Midbrain (tissue), 1 donor: ENCODE data around the gene CPNE5.
"Not testable (repeated sequence)": the region's sequence is repeated elsewhere in the genome, so short reads cannot be mapped to it uniquely, and the experiment has no call there.

ENCODE experiments used
- DNase-seq: peaks from one replicate; lab custom pipeline; 2025; lab: John Stamatoyannopoulos, UW

CPNE5 gene

GRCh38 chr6:36723992-36724391, 115.3 kb downstream of the CPNE5 start:
- not testable (repeated sequence) for DNase-seq

GRCh38 chr6:36722879-36723278, 116.4 kb downstream of the CPNE5 start:
- DNase-seq, result no peak

DNA sequence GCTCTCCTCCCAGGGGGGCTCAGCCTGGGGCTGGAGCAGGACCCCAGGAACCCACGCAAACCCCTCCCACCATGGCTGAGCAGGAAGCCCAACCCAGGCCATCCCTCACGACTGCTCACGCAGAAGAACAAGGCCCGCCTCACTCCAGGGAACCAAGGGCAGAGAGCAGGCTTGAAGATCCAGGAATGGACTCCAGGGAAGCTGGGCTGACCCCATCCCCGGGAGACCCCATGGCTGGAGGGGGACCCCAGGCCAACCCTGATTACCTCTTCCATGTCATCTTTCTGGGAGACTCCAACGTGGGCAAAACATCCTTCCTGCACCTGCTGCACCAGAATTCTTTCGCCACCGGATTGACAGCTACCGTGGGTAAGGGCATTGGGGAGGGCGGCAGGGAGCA, 116.9 kb downstream of the CPNE5 start:
- DNase-seq, result no peak

DNA sequence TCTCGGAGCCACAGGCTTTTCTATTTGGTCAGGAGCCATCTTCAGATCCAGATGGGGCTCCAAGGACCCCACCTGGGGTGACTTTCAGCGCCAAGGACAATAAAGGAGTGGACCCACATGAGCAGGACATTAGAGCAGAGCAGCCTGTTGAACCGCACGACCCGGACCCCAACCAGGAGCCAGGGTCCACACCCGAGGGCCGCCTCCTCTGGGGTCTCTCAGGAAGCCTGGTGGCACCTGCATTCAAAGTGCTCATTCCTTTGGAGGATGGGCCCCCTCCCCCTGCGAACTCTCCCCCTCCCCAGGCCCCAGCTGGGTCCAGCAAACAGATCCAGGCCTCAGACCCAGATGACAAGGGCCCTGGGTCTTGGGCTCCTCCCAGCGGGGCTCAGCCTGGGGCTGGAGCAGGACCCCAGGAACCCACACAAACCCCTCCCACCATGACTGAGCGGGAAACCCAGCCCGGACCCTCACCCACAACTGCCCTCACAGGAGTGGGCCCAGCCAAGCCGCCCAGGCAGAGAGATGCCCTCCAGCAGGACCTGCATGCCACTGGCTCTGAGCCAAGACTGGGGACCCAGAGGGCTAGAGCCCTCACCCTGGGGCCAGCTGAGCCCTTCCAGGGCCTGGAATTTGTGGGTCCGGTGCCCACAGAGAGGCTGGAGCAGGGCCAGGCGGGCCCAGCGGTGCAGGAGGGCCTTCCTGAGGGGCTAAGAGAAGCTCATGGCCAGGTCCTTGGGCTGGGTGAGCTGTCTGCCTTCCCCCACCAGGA, 117.7 kb downstream of the CPNE5 start:
- no peak for DNase-seq

DNA sequence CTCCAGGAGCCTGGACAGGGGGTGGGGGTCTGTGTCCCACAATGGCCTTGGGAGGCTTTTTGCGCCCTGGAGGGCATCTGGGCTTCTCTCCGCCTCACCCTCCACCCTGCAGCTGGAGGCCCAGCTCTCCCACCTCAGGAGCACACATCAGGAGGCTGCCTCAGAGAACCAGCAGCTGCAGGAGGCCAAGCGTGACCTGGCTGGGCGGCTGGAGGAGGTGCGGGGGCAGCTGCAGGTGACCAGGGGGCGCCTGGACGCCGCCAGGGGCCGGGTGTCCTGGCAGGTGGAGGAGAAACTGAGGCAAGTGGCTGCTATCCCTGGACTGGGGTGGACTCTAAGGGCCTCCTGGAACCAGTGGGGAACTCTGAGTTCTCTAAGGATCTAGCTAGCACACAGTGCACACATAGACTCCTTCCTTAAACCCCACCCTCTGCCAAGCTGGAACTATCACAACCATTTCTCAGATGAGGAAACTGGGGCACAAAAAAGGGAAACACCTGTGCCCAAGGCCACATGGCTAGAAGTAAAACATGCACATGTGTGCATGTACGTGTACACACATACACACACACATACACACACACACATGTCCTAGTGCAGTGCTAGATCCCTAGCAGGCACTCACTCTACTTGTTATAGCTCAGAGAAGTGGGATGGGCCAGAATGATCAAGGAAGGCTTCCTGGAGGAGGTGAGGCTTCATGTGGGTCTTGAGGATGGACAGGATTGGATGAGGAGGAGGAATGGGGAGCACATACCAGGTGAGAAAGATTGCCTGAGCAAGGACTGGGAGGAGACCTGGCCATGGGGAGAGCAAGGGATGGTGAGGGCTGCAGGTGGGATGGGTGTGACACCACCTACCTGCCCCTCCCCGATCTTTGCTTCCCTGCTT, 118.7 kb downstream of the CPNE5 start:
- DNase-seq, result no peak

- no peak for DNase-seq
Measured at GRCh38 chr6:36719126-36719525, 120.1 kb downstream of the CPNE5 start.

- DNase-seq, result no peak
Measured at GRCh38 chr6:36718560-36718959, 120.7 kb downstream of the CPNE5 start.

DNA sequence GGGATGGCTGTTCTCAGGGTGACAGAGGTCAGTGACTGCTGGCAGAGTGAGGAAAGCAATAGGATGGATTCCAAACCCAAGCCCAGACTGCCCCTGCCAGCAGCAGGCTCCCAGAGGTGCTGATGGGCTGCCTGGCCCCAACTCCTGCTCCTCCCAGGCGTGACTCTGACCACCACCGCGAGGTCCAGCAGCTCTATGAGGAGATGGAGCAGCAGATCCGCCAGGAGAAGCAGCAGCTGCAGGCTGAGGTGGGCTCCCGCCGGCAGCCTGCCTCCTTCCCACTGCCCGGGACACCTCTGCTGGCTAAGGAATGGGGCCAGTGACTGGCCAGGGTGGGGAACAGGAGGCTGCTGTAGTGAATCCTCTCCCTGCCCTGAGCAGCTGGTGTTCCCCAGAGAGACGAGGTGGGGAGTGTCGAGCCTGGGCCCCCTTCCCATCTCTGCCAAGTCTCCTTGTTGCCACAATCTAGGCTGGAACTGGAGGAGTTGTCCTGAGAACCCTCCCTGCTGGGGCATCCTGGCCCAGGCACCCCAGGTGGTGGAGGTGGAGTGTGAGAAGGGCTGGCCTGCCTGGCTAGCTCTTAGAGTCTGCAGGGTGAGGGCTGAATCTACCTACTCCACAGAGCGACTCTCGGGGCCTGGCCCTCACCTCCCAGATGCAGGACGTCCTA, 121.2 kb downstream of the CPNE5 start:
- DNase-seq, result no peak

DNA sequence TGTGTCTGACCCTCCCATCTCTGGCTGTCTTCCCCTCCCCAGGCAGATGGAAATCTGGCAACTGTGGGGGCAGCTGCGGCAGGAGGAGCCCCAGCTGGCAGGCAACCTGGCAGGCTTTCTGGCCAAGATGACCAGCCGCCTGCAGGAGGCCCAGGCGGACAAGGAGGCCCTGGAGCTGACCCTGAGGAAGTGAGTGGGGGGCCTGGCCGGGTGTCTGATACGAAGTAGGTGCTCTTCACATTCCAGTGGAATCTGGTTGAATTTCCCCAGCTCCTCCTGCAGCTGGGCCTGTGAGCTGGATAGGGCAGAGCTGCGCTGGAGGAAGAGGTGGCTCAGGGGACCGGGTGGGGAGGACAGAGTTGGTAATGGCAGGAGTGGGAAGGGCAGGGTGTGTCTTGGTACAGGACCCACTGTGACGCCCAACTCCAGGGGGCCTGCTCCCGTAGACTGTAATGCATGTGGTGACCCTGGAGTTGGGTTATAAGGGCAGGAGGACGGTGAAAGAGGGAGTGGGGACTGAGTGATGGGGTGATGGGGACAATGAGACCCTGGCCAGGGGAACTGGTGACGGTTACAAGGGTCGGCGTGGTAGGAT, 121.9 kb downstream of the CPNE5 start:
- no peak for DNase-seq

- DNase-seq, result no peak
Measured at GRCh38 chr6:36716476-36717093, 122.7 kb downstream of the CPNE5 start.

DNA sequence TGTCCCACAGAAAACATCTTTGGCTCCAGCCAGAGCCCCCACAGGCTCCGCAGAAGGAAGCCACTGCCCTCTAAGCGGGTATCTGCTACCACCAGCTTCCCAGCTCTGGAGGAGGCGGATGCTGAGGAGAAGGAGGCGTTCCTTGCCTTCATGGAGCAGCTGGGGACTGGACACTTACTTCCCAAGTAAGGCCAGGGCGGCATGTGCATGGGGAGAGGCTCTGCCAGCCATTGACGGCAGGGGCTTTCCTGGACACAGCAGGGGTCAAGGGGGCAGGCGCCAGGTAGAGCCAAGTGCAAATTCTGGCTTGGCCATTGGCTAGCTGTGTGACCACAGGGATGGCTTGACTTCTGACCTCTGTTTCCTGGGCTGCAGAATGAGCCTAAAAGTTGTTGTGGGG, 123.8 kb downstream of the CPNE5 start:
- DNase-seq, result no peak

DNA sequence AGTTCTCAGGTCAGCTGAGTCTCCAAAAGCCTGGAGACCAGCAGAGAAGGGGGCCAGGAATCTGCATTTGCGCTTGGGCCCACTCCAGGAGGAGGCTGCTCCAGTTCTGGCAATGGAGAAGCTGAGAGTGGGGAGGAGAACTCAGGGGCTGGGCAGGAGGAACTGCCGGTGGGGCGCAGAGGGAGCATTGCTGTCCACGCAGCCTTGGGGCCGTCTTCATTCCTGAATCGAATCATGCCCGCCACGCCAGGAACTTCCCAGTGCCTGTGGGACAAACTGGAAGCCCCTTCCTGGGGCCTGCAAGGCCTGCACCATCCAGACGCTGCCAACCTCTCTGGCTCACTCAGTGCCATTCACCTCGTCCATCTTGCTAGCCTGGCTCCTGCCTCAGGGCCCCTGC, 124.7 kb downstream of the CPNE5 start:
- DNase-seq, result no peak

DNA sequence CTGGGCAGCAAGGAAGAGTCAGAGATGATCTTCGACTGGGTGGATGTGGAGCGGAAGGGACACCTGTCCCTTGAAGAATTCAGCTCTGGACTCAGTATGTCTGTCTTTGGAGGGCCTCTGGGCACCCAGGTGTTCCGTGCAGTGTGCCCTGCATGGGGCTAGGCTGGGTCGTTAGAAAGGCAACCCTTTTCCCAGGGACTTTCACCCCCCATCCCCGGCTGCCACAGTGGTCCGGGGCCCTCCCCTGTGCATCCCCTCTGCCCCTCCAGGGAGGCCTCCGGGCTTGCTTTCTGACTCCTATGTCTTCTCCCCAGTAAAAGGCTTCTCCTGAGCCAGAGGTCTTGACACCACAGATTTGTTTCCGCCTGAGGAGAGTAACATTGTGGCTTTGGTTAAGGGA, 125.4 kb downstream of the CPNE5 start:
- no peak for DNase-seq

DNA sequence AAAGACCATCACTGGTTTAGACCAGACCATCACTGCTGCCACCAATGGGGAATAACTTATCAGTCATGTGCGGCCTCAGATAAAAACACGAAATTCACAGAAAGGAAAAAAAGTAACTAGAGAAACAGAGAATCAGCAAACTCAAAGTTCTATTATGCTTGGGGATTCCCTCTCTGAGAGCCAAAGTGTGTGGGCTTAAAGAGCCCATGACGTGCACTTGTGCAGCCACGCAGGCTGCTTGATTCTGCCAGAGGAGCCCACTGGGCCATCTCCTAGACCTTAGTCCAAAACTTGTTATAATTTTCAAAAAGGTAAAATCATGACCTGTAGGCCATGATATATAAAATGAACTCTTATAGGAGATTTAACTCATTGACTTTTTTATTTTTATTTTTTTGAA, 126.4 kb downstream of the CPNE5 start:
- DNase-seq, result no peak

GRCh38 chr6:36706339-36706738, 132.9 kb downstream of the CPNE5 start:
- DNase-seq, result no peak

DNA sequence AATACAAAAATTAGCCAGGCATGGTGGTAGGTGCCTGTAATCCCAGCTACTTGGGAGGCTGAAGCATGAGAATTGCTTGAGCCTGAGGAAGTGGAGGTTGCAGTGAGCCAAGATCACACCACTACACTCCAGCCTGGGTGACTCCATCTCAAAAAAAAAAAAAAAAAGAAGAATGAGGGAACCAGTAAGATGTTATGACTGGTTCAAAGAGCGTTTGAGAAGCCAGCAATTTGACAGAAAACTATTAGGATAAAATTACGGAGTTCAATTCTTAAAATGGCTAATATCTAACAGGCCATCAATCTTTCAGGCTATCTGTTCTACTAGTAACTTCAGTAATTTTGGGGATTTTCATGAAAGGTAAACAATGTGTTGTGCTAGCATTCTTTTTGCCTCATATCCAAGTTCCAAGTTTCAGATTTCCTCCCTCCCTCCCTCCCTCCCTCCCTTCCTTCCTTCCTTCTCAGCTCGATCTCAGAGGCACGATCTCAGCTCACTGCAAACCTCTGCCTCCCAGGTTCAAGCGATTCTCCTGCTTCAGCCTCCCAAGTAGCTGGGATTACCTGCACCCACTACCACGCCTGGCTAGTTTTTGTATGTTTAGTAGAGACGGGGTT, 134.2 kb downstream of the CPNE5 start:
- DNase-seq, result not testable (repeated sequence)

- DNase-seq, result no peak
Measured at GRCh38 chr6:36703982-36704381, 135.3 kb downstream of the CPNE5 start.

DNA sequence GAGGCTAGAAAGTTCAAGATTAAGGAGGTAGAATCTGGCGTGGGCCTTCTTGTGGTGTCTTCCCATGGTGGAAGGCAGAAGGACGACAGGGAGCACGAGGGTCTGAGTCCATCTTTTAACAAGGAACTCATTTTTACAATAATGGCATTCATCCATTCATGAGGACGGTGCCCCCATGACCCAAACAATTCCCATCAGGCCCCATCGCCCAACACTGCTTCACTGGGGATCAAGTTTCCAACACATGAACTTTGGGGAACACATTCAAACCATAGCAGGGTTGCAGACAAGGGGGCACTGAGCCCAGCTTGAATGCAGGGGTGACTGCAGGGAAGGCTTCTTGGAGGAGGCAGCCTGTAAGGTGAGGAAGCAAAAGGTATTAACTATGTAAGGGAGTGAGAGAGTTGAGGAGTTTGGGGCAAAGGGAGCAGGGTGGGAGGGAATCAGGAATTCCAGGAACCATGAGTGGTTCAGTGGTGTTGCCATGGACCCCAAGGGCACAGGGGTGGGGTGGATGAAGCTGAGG, 136.1 kb downstream of the CPNE5 start:
- DNase-seq, result no peak

- no peak for DNase-seq
Measured at GRCh38 chr6:36702656-36703055, 136.6 kb downstream of the CPNE5 start.

DNA sequence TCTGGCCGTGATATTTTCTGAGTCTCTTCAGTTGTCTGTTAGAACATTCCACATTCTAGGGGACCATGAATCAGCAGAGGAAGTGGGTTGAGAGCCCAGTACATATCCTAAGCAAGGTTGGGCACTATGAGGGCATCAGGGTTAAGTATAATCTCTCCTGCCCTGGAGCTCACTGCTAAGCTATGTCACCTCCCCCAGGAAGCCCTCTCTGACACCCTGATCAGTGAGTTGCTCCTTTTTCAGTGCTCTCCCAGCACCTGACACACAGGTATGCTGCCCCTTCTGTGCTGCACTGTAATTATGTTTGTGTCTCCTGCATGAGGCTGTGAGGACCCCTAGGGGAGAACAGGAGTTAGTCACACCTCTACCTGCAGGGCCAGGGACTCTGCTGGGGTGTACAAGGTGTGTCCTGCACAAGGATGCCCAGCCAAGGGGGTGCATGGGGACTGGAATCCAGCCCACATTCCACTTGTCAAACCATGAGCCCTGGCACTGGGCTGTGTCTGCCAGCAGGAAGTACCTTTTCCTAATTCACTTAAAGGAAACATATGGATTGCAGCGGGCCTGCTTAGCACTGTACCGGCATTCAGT, 137.7 kb downstream of the CPNE5 start:
- DNase-seq, result no peak

GRCh38 chr6:36700831-36701230, 138.4 kb downstream of the CPNE5 start:
- DNase-seq, result no peak
